ENCODE measurements around the gene SYNM.

SYNM gene

DNA sequence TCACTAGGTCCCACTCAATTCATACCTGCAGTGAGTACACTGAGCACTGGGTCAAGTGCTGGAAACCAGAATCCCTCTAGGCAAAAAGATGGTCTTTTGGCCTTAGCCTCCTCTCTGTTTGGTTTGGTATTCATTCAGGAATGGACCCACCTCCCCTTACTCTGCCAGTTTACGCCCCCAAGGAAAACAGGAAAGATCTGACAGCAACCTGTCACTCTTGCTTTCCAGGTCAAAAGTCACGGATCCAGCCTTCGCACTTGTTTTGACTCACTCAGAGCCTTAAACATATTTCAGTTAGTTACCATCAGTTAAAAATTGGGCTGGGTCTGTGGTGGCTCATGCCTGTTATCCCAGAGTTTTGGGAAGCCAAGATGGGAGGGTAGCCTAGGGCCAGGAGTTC lies 68.1 kb downstream of the SYNM start:
- DNase-seq: no peak

- no peak for DNase-seq
Measured at GRCh38 chr15:99174567-99175395, 69.9 kb downstream of the SYNM start.

DNA sequence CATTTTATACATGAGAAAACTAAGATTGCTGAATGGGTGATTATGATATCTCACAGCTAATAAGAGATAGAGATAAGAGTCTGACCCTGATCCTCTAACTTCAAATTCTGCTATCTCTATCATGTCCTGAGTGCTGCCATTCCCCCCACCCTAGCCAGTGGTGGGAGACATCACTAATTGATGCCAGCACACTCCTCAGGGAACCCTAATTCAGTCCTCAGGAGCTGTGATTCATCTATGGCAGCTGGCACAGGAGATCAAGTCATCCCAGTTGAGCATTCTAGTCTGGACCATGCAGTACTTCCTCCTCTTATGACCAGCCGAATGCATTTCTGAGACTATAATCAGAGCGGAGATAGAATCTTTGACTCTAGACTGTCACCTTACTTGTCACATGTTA lies 71.9 kb downstream of the SYNM start:
- no peak for DNase-seq

- no peak for DNase-seq
Measured at GRCh38 chr15:99177679-99178078, 72.8 kb downstream of the SYNM start.

- no peak for DNase-seq
Measured at GRCh38 chr15:99180086-99180963, 75.4 kb downstream of the SYNM start.

GRCh38 chr15:99180964-99181306 lies 76.1 kb downstream of the SYNM start:
- no peak for DNase-seq

DNA sequence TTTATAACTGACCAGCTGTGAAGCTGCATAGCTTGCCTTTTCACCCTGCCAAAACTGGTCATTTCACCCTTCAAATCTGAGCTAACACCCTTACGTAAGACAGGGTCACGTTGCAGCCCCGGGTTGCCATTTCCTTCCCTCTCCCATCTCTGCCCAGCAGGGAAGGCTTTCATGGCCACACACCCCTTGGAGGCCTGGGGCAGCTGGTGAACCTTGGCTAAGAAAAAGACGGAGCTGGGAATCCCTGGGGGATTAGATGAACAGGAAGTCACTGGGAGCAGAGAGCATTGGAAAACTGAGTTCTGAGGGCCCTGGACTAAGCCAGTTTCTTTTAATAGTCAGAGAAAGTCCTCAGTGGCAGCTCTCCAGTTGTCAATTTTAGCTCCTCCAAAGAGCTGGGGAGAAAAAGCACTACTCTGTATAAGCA lies 76.7 kb downstream of the SYNM start:
- DNase-seq: no peak

- no peak for DNase-seq
Measured at GRCh38 chr15:99182791-99183190, 77.9 kb downstream of the SYNM start.

Data from GF-D8 (cell line).